Natural killer cell (primary cell): ENCODE results near the gene FOXE3. TPM values are rescaled to one million over a fixed set of nuclear protein-coding genes. Genes with fewer than 3 reads are reported as not detected.

ENCODE experiments used
- ATAC-seq, 3 donors: fragments of 150-1000 bp in 2 of 3; fragments of 200-7000 bp in 1 of 3; cut with Tn5 transposase; 1 replicate in 1 of 3; 2 replicates in 2 of 3; pipeline ENCODE4 v1.10.0; 2021; ENCODE audit warnings: mild to moderate bottlenecking in 2 of 3, moderate library complexity in 2 of 3
- DNase-seq, 2 donors: peaks; one replicate each; pipeline versions ENCODE4 v3.0.0 to v3.0.0-alpha.2; 2013 to 2021; ENCODE audit warnings: mixed read lengths in 1 of 2
- H3K27ac ChIP-seq: one replicate; pipeline ENCODE4 v1.5.1; 2013; ENCODE audit warnings: mild to moderate bottlenecking, low read length
- H3K27me3 ChIP-seq: one replicate; pipeline ENCODE4 v1.6.1; 2013; ENCODE audit warnings: low read length; ENCODE audit not compliant: control insufficient read depth, insufficient read depth
- H3K36me3 ChIP-seq: one replicate; pipeline ENCODE4 v1.6.1; 2013; ENCODE audit warnings: low read length; ENCODE audit not compliant: control insufficient read depth, insufficient read depth
- H3K4me1 ChIP-seq: one replicate; pipeline ENCODE4 v1.6.1; 2013; ENCODE audit warnings: low read length; ENCODE audit not compliant: control insufficient read depth, insufficient read depth
- H3K4me3 ChIP-seq: one replicate; pipeline ENCODE4 v1.5.1; 2013; ENCODE audit warnings: low read length
- H3K9me3 ChIP-seq: one replicate; pipeline ENCODE4 v1.6.1; 2013; ENCODE audit warnings: low read length; ENCODE audit not compliant: control insufficient read depth, insufficient read depth
- H3K27ac Mint-ChIP-seq, 2 donors: one replicate each; pipeline ENCODE4 v1.8.0; 2022; ENCODE audit warnings: mild to moderate bottlenecking in 2 of 2, mixed read lengths in 2 of 2, moderate library complexity in 1 of 2
- H3K27me3 Mint-ChIP-seq, 2 donors: one replicate each; pipeline ENCODE4 v1.8.0; 2022; ENCODE audit warnings: low read depth in 2 of 2, mixed read lengths in 2 of 2
- H3K36me3 Mint-ChIP-seq: one replicate; pipeline ENCODE4 v1.8.0; 2022; ENCODE audit warnings: mixed read lengths
- H3K4me1 Mint-ChIP-seq, 2 donors: one replicate each; pipeline ENCODE4 v1.8.0; 2022; ENCODE audit warnings: mixed read lengths in 2 of 2
- H3K4me3 Mint-ChIP-seq: one replicate; pipeline ENCODE4 v1.8.0; 2022; ENCODE audit warnings: mild to moderate bottlenecking, moderate library complexity, mixed read lengths
- H3K9me3 Mint-ChIP-seq, 2 donors: one replicate each; pipeline ENCODE4 v1.8.0; 2022; ENCODE audit warnings: mixed read lengths in 2 of 2
- CTCF ChIP-seq: fragments of 200-600 bp; IDR thresholded peaks from one replicate; pipeline ENCODE4 v1.8.0; 2022; ENCODE audit warnings: antibody characterized with exemption
- WGBS: methylation state at CpG from one replicate; pipeline ENCODE4 v1.1.7; 2013; ENCODE audit warnings: missing lambda C conversion rate; ENCODE audit not compliant: insufficient coverage; 5-methylcytosine and 5-hydroxymethylcytosine counted together
- intact Hi-C: fragments of 100-400 bp; cut with micrococcal nuclease; formaldehyde crosslinking; loops from one replicate; pipeline ENCODE4 v1.14.2; 2022
- total RNA-seq, 4 donors: library from RNA; stranded (reverse); fragments of 120-200 nt in 1 of 4; gene quantifications; one replicate each; pipeline versions ENCODE4 v1.2.3 to v1.2.4, GENCODE V29; 2013 to 2022

FOXE3 gene
- total RNA-seq, 3 donors from 2014 or later (not counting 1 experiment from before 2014, with no cell fraction given): not detected

- Histone ChIP-seq H3K4me3 (no peak overlapping the region), H3K27me3 (no peaks in the 10 kb centered on the region), H3K4me1 (no peaks in the 10 kb centered on the region), H3K9me3 (no peaks in the 10 kb centered on the region), H3K27ac (no peak overlapping the region), H3K36me3 (no peaks in the 10 kb centered on the region)
- intact Hi-C loops: loop anchor here (2.0 to 5.0 kb wide), 2 partner anchors 322 to 338 kb away; no protein-coding TSS in a partner anchor
- DNase-seq (peak; percentile 25 to 56), ATAC-seq (peak in 2 of 3 donors; percentile 57 to 73)
- no peaks in the 10 kb centered on the region for H3K9me3 Mint-ChIP-seq
- H3K27ac Mint-ChIP-seq: no peak overlapping the region
- no peaks in the 10 kb centered on the region for H3K36me3 Mint-ChIP-seq
- H3K4me3 Mint-ChIP-seq: no peak overlapping the region
- H3K27me3 Mint-ChIP-seq: peaks cover 0 to 4% of the 10 kb centered on the region in 2 donors
- H3K4me1 Mint-ChIP-seq: no peaks in the 10 kb centered on the region
- WGBS: 33% methylated on average over 3 of the region's 3 CpGs
- peak; percentile 57 for TF ChIP-seq CTCF
These were observed 27.2 kb upstream of the FOXE3 start for GRCh38 chr1:47388891-47389238.

GRCh38 chr1:47389731-47390130, 26.4 kb upstream of the FOXE3 start:
- H3K36me3 Mint-ChIP-seq: no peaks in the 10 kb centered on the region
- no peak for TF ChIP-seq CTCF
- Histone ChIP-seq H3K4me1 (no peaks in the 10 kb centered on the region), H3K27ac (no peak overlapping the region), H3K27me3 (no peaks in the 10 kb centered on the region), H3K36me3 (no peaks in the 10 kb centered on the region), H3K4me3 (no peak overlapping the region), H3K9me3 (no peaks in the 10 kb centered on the region)
- ATAC-seq (no peak), DNase-seq (no peak)
- H3K4me1 Mint-ChIP-seq: no peaks in the 10 kb centered on the region
- 73% methylated on average over 2 of the region's 2 CpGs for WGBS
- H3K4me3 Mint-ChIP-seq: no peak overlapping the region
- H3K9me3 Mint-ChIP-seq: no peaks in the 10 kb centered on the region
- H3K27ac Mint-ChIP-seq: no peak overlapping the region
- H3K27me3 Mint-ChIP-seq: peaks cover 0 to 7% of the 10 kb centered on the region in 2 donors
- intact Hi-C loops: loop anchor here (2.0 to 5.0 kb wide), 2 partner anchors 321 to 338 kb away; no protein-coding TSS in a partner anchor

- Histone ChIP-seq H3K4me3 (no peak overlapping the region), H3K9me3 (no peaks in the 10 kb centered on the region), H3K27me3 (no peaks in the 10 kb centered on the region), H3K36me3 (no peaks in the 10 kb centered on the region), H3K4me1 (no peaks in the 10 kb centered on the region), H3K27ac (no peak overlapping the region)
- peaks cover 5 to 7% of the 10 kb centered on the region in 2 donors for H3K27me3 Mint-ChIP-seq
- no peak for TF ChIP-seq CTCF
- ATAC-seq (no peak), DNase-seq (no peak)
- H3K9me3 Mint-ChIP-seq: no peaks in the 10 kb centered on the region
- 70% methylated on average over 2 of the region's 2 CpGs for WGBS
- no peaks in the 10 kb centered on the region for H3K36me3 Mint-ChIP-seq
- intact Hi-C loops: no loop called here
- H3K4me1 Mint-ChIP-seq: no peaks in the 10 kb centered on the region
- no peak overlapping the region for H3K27ac Mint-ChIP-seq
- no peak overlapping the region for H3K4me3 Mint-ChIP-seq
These were observed 25.2 kb upstream of the FOXE3 start for GRCh38 chr1:47390843-47391242.

DNA sequence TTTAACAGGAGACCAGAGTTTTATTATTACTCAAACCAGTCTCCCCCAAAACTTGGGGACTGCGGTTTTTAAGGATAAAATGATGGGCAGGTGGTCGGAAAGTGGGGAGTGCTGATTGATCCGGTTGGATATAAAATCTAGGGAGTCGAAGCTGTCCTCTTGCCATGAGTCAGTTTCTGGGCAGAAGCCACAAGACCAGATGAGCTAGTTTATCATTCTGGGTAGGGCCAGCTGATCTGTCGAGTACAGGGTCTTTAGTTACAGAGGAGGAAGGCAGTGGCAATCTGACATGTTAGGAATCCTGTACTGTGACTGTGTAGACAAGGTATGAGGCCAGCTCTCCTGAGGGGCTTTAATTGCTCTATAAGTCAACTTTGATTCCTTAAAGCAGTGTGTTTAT, 22.9 kb upstream of the FOXE3 start:
- ATAC-seq (no peak), DNase-seq (no peak)
- Histone ChIP-seq H3K27me3 (no peaks in the 10 kb centered on the region), H3K9me3 (no peaks in the 10 kb centered on the region), H3K36me3 (no peaks in the 10 kb centered on the region), H3K4me3 (no peak overlapping the region), H3K4me1 (no peaks in the 10 kb centered on the region), H3K27ac (no peak overlapping the region)
- no peaks in the 10 kb centered on the region for H3K36me3 Mint-ChIP-seq
- H3K9me3 Mint-ChIP-seq: no peaks in the 10 kb centered on the region
- 88% methylated on average over 5 of the region's 5 CpGs for WGBS
- no peak overlapping the region for H3K4me3 Mint-ChIP-seq
- no peak for TF ChIP-seq CTCF
- no peaks in the 10 kb centered on the region for H3K4me1 Mint-ChIP-seq
- H3K27ac Mint-ChIP-seq: no peak overlapping the region
- peaks cover 5 to 10% of the 10 kb centered on the region in 2 donors for H3K27me3 Mint-ChIP-seq
- intact Hi-C loops: no loop called here
